Spleen (tissue), 7 donors: Measurements from ENCODE around the gene SARNP.

Source experiments
- POLR2AphosphoS5 ChIP-seq, 3 donors: sonication (generic); formaldehyde crosslinking; IDR thresholded peaks; one replicate each; pipeline ENCODE4 v1.5.1; 2017; ENCODE audit warnings: antibody characterized with exemption in 3 of 3
- TF ChIP-seq, protein P1 (sequence below), 11 experiments: fragments of 200-600 bp in 7 of 11; fragments of 450-650 bp in 4 of 11; sonication (generic) in 4 of 11; IDR thresholded peaks in 8 of 11; conservative IDR thresholded peaks in 3 of 11; 1 replicate in 7 of 11; 2 replicates in 4 of 11; pipeline versions ENCODE4 v1.4.0 to v1.8.0; 2016 to 2021; ENCODE audit warnings: antibody characterized with exemption in 11 of 11, inconsistent platforms in 4 of 11, mild to moderate bottlenecking in 1 of 11
- donor health status: DM: no; HTN: no; CAD: no; lungs with moderate emphysema.
- donor health status: DM: no; HTN: no; CAD: no.
- donor health status: DM: no; HTN: no; CAD: no.

DNA sequence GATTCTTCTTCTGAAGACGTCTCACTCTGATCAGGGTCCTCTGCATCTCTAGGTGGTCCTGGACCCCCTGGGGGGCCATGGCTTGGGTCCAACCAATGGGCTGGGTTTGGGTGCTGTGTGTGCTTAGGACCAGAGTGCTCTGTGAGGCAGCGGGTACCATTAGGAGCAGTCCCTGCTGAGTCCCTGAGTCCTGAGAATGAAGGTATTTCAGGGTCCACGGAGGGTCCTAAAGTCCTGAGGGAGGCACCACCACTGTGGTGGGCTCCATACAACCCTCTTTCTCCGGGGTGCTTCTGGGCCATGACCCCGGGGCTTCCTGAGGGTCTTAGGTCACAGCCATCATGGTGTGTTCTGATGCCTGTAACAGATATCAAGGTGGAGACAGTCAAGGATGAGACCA, 10.8 kb upstream of the SARNP start:
- no peak for TF ChIP-seq POLR2AphosphoS5 (IDR thresholded peaks at IDR 0.05)
- TF ChIP-seq, protein P1, sequence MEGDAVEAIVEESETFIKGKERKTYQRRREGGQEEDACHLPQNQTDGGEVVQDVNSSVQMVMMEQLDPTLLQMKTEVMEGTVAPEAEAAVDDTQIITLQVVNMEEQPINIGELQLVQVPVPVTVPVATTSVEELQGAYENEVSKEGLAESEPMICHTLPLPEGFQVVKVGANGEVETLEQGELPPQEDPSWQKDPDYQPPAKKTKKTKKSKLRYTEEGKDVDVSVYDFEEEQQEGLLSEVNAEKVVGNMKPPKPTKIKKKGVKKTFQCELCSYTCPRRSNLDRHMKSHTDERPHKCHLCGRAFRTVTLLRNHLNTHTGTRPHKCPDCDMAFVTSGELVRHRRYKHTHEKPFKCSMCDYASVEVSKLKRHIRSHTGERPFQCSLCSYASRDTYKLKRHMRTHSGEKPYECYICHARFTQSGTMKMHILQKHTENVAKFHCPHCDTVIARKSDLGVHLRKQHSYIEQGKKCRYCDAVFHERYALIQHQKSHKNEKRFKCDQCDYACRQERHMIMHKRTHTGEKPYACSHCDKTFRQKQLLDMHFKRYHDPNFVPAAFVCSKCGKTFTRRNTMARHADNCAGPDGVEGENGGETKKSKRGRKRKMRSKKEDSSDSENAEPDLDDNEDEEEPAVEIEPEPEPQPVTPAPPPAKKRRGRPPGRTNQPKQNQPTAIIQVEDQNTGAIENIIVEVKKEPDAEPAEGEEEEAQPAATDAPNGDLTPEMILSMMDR (IDR thresholded peaks at IDR 0.05 in 8 of 11, conservative IDR thresholded peaks at IDR 0.05 in 3 of 11): no peak
